Measurements from ENCODE around the gene QSOX2.
A peak's percentile ranks its signal among the peaks of the same experiment; 100 is the strongest.

Gene QSOX2

GRCh38 chr9:136235709-136236455 lies 9.7 kb downstream of the QSOX2 start:
- no peak for DNase-seq

GRCh38 chr9:136235171-136235570 lies 10.4 kb downstream of the QSOX2 start:
- no peak for DNase-seq

GRCh38 chr9:136234597-136234996 lies 11.0 kb downstream of the QSOX2 start:
- DNase-seq: no peak

GRCh38 chr9:136233868-136234267 lies 11.7 kb downstream of the QSOX2 start:
- no peak for DNase-seq

GRCh38 chr9:136233411-136233810 lies 12.2 kb downstream of the QSOX2 start:
- no peak for DNase-seq

- no peak for DNase-seq
Measured at GRCh38 chr9:136232969-136233368, 12.6 kb downstream of the QSOX2 start.

- peak; percentile 48 for DNase-seq
Measured at GRCh38 chr9:136231478-136232297, 13.9 kb downstream of the QSOX2 start.

- DNase-seq: no peak
Measured at GRCh38 chr9:136230773-136231172, 14.8 kb downstream of the QSOX2 start.

- DNase-seq: no peak
Measured at GRCh38 chr9:136230365-136230764, 15.2 kb downstream of the QSOX2 start.

- no peak for DNase-seq
Measured at GRCh38 chr9:136229096-136230065, 16.2 kb downstream of the QSOX2 start.

- DNase-seq: no peak
Measured at GRCh38 chr9:136228107-136228875, 17.3 kb downstream of the QSOX2 start.

GRCh38 chr9:136226680-136227407 lies 18.8 kb downstream of the QSOX2 start:
- DNase-seq: no peak

- peak; percentile 70 for DNase-seq
Measured at GRCh38 chr9:136225748-136226679, 19.6 kb downstream of the QSOX2 start.

- peak; percentile 40 for DNase-seq
Measured at GRCh38 chr9:136225366-136225747, 20.3 kb downstream of the QSOX2 start.

GRCh38 chr9:136223871-136224640 lies 21.6 kb downstream of the QSOX2 start:
- DNase-seq: no peak

GRCh38 chr9:136222906-136223285 lies 22.7 kb downstream of the QSOX2 start:
- no peak for DNase-seq

- DNase-seq: no peak
Measured at GRCh38 chr9:136222166-136222905, 23.3 kb downstream of the QSOX2 start.

GRCh38 chr9:136220017-136220729 lies 25.4 kb downstream of the QSOX2 start:
- peak; percentile 44 for DNase-seq

Data from CD4-positive, alpha-beta T cell treated with Interleukin-21 for 1 hour (primary cell).